ENCODE results near the gene UROD. TPM values are rescaled to one million over a fixed set of nuclear protein-coding genes. Genes with fewer than 3 reads are reported as not detected.

UROD gene
- total RNA-seq, 2 donors from 2014 or later = 149 to 176 TPM

- no peak for DNase-seq (ENCODE audit: low spot score in 2 of 2)
- no peak for ATAC-seq
- H3K27ac Mint-ChIP-seq = no peak overlapping the region
- H3K9me3 Mint-ChIP-seq = no peaks in the 10 kb centered on the region
- H3K36me3 Mint-ChIP-seq = peaks cover 12% of the 10 kb centered on the region in 2 donors
Observed at GRCh38 chr1:45016767-45017166, 4.7 kb downstream of the UROD start.

- H3K27ac Mint-ChIP-seq = peak overlapping the region in 1 of 2 donors; percentile 51
- peak in 1 of 2 donors; percentile 69 for DNase-seq (ENCODE audit: low spot score in 2 of 2)
- peak; percentile 87 to 89 for ATAC-seq
- peaks cover 12% of the 10 kb centered on the region in 2 donors for H3K36me3 Mint-ChIP-seq
- H3K9me3 Mint-ChIP-seq = no peaks in the 10 kb centered on the region
Observed at GRCh38 chr1:45018599-45019230, 6.7 kb downstream of the UROD start.

- Mint-ChIP-seq H3K27ac (no peak overlapping the region), H3K36me3 (no peaks in the 10 kb centered on the region), H3K9me3 (no peaks in the 10 kb centered on the region)
- DNase-seq (ENCODE audit: low spot score in 2 of 2) (no peak), ATAC-seq (no peak)
Observed at GRCh38 chr1:45023663-45024062, 11.6 kb downstream of the UROD start.

GRCh38 chr1:45026446-45026845 lies 14.4 kb downstream of the UROD start:
- H3K27ac Mint-ChIP-seq = peak overlapping the region in 1 of 2 donors; percentile 57
- DNase-seq (ENCODE audit: low spot score in 2 of 2) (no peak), ATAC-seq (peak; percentile 59 to 89)
- no peaks in the 10 kb centered on the region for H3K36me3 Mint-ChIP-seq
- H3K9me3 Mint-ChIP-seq = no peaks in the 10 kb centered on the region

GRCh38 chr1:45032837-45033236 lies 20.8 kb downstream of the UROD start:
- Mint-ChIP-seq H3K9me3 (no peaks in the 10 kb centered on the region), H3K27ac (no peak overlapping the region), H3K36me3 (no peaks in the 10 kb centered on the region)
- DNase-seq (ENCODE audit: low spot score in 2 of 2) = no peak
- no peak for ATAC-seq

- Mint-ChIP-seq H3K9me3 (no peaks in the 10 kb centered on the region), H3K27ac (no peak overlapping the region), H3K36me3 (no peaks in the 10 kb centered on the region)
- no peak for DNase-seq (ENCODE audit: low spot score in 2 of 2)
- ATAC-seq = no peak
Observed at GRCh38 chr1:45033356-45033755, 21.3 kb downstream of the UROD start.

- ATAC-seq (no peak), DNase-seq (ENCODE audit: low spot score in 2 of 2) (no peak)
- Mint-ChIP-seq H3K9me3 (no peaks in the 10 kb centered on the region), H3K36me3 (no peaks in the 10 kb centered on the region), H3K27ac (no peak overlapping the region)
Observed at GRCh38 chr1:45035631-45036301, 23.7 kb downstream of the UROD start.

GRCh38 chr1:45037456-45037855 lies 25.4 kb downstream of the UROD start:
- no peaks in the 10 kb centered on the region for H3K9me3 Mint-ChIP-seq
- ATAC-seq (peak; percentile 99), DNase-seq (ENCODE audit: low spot score in 2 of 2) (no peak)
- peak overlapping the region in 1 of 2 donors; percentile 7 for H3K27ac Mint-ChIP-seq
- no peaks in the 10 kb centered on the region for H3K36me3 Mint-ChIP-seq

- H3K36me3 Mint-ChIP-seq = no peaks in the 10 kb centered on the region
- DNase-seq (ENCODE audit: low spot score in 2 of 2) = no peak
- H3K27ac Mint-ChIP-seq = no peak overlapping the region
- H3K9me3 Mint-ChIP-seq = no peaks in the 10 kb centered on the region
- no peak for ATAC-seq
Observed at GRCh38 chr1:45038240-45038639, 26.2 kb downstream of the UROD start.

- Mint-ChIP-seq H3K36me3 (no peaks in the 10 kb centered on the region), H3K27ac (no peak overlapping the region), H3K9me3 (no peaks in the 10 kb centered on the region)
- ATAC-seq = no peak
- DNase-seq (ENCODE audit: low spot score in 2 of 2) = no peak
Observed at GRCh38 chr1:45038661-45039364, 26.8 kb downstream of the UROD start.

GRCh38 chr1:45040297-45040696 lies 28.2 kb downstream of the UROD start:
- ATAC-seq (no peak), DNase-seq (ENCODE audit: low spot score in 2 of 2) (no peak)
- H3K27ac Mint-ChIP-seq = no peak overlapping the region
- H3K9me3 Mint-ChIP-seq = no peaks in the 10 kb centered on the region
- no peaks in the 10 kb centered on the region for H3K36me3 Mint-ChIP-seq

- DNase-seq (ENCODE audit: low spot score in 2 of 2) (no peak), ATAC-seq (no peak)
- Mint-ChIP-seq H3K9me3 (no peaks in the 10 kb centered on the region), H3K36me3 (no peaks in the 10 kb centered on the region), H3K27ac (no peak overlapping the region)
Observed at GRCh38 chr1:45043094-45043493, 31.0 kb downstream of the UROD start.

- Mint-ChIP-seq H3K9me3 (no peaks in the 10 kb centered on the region), H3K36me3 (no peaks in the 10 kb centered on the region), H3K27ac (no peak overlapping the region)
- no peak for DNase-seq (ENCODE audit: low spot score in 2 of 2)
- no peak for ATAC-seq
Observed at GRCh38 chr1:45044916-45045315, 32.9 kb downstream of the UROD start.

GRCh38 chr1:45047032-45047431 lies 35.0 kb downstream of the UROD start:
- ATAC-seq = peak; percentile 54 to 64
- Mint-ChIP-seq H3K9me3 (no peaks in the 10 kb centered on the region), H3K36me3 (no peaks in the 10 kb centered on the region), H3K27ac (no peak overlapping the region)
- no peak for DNase-seq (ENCODE audit: low spot score in 2 of 2)

GRCh38 chr1:45051005-45051772 lies 39.1 kb downstream of the UROD start:
- DNase-seq (ENCODE audit: low spot score in 2 of 2) = no peak
- ATAC-seq = peak; percentile 85 to 89
- no peaks in the 10 kb centered on the region for H3K36me3 Mint-ChIP-seq
- H3K9me3 Mint-ChIP-seq = no peaks in the 10 kb centered on the region
- peak overlapping the region in 1 of 2 donors; percentile 47 for H3K27ac Mint-ChIP-seq

- no peak for ATAC-seq
- Mint-ChIP-seq H3K9me3 (no peaks in the 10 kb centered on the region), H3K27ac (no peak overlapping the region), H3K36me3 (no peaks in the 10 kb centered on the region)
- DNase-seq (ENCODE audit: low spot score in 2 of 2) = no peak
Observed at GRCh38 chr1:45057542-45057941, 45.5 kb downstream of the UROD start.

GRCh38 chr1:45059829-45060228 lies 47.8 kb downstream of the UROD start:
- ATAC-seq (no peak), DNase-seq (ENCODE audit: low spot score in 2 of 2) (no peak)
- no peaks in the 10 kb centered on the region for H3K36me3 Mint-ChIP-seq
- H3K9me3 Mint-ChIP-seq = no peaks in the 10 kb centered on the region
- H3K27ac Mint-ChIP-seq = peak overlapping the region in 1 of 2 donors; percentile 2

Measured in activated naive CD4-positive, alpha-beta T cell treated with anti-CD3 and anti-CD28 coated beads, Interleukin-2, amount 50 U/mL, for 72 hours (primary cell).